Lung (tissue), 12 donors: ENCODE measurements around the gene PLEKHG4B. TPM values are rescaled to one million over a fixed set of nuclear protein-coding genes. Genes with fewer than 3 reads are reported as not detected.

Experiments
- ATAC-seq: fragments of 200-7000 bp; cut with Tn5 transposase; one replicate; pipeline ENCODE4 v1.9.1; 2020; ENCODE audit warnings: moderate number of reproducible peaks; ENCODE audit not compliant: insufficient read depth, low FRiP score
- DNase-seq, 3 donors: peaks; one replicate each; pipeline ENCODE4 v3.0.0-alpha.2; 2013 to 2017
- H3K27ac ChIP-seq, 2 donors: one replicate each; pipeline ENCODE4 v1.5.1; 2013; ENCODE audit warnings: mild to moderate bottlenecking in 2 of 2, moderate library complexity in 2 of 2, control low read depth in 1 of 2, inconsistent platforms in 1 of 2, low read depth in 1 of 2, low read length in 1 of 2
- H3K27me3 ChIP-seq, 3 donors: one replicate each; pipeline ENCODE4 v1.5.1; 2013; ENCODE audit warnings: low read length in 2 of 3; ENCODE audit not compliant: control insufficient read depth in 3 of 3, insufficient read depth in 3 of 3
- H3K36me3 ChIP-seq, 4 donors: one replicate each; pipeline ENCODE4 v1.5.1; 2013; ENCODE audit warnings: low read length in 4 of 4, mild to moderate bottlenecking in 1 of 4, moderate library complexity in 1 of 4; ENCODE audit not compliant: control insufficient read depth in 4 of 4, insufficient read depth in 4 of 4
- H3K4me1 ChIP-seq, 5 donors: one replicate each; pipeline ENCODE4 v1.5.1; 2013; ENCODE audit warnings: low read length in 5 of 5, mild to moderate bottlenecking in 2 of 5, moderate library complexity in 1 of 5; ENCODE audit not compliant: control insufficient read depth in 5 of 5, insufficient read depth in 5 of 5
- H3K4me3 ChIP-seq: one replicate; pipeline ENCODE4 v1.5.1; 2013; ENCODE audit warnings: mild to moderate bottlenecking, control low read depth, moderate library complexity
- H3K9ac ChIP-seq, 2 donors: one replicate each; pipeline ENCODE4 v1.5.1; 2013; ENCODE audit warnings: low read length in 2 of 2, control low read depth in 1 of 2; ENCODE audit not compliant: insufficient read depth in 1 of 2
- H3K9me3 ChIP-seq, 4 donors: one replicate each; pipeline ENCODE4 v1.5.1; 2013; ENCODE audit warnings: low read length in 3 of 4, mild to moderate bottlenecking in 1 of 4, moderate library complexity in 1 of 4; ENCODE audit not compliant: control insufficient read depth in 4 of 4, insufficient read depth in 3 of 4
- WGBS, 2 donors: extraction: QIAGEN DNeasy Blood & Tissue Kit; methylation state at CpG; one replicate each; pipeline ENCODE4 v1.1.7; 2013; 5-methylcytosine and 5-hydroxymethylcytosine counted together
- polyA plus RNA-seq, 2 donors: library from polyadenylated mRNA; stranded (reverse); fragments of 200-250 nt; gene quantifications; one replicate each; pipeline ENCODE4 v1.2.1, GENCODE V29; 2013
- total RNA-seq, 2 donors: library from RNA; depleted of rRNA in 1 of 2; stranded (reverse); fragments of >200 nt in 1 of 2; gene quantifications; one replicate each; pipeline ENCODE4 v1.2.1, GENCODE V29; 2014 to 2021
- TF ChIP-seq, protein P1 (sequence below): IDR thresholded peaks from 2 replicates; pipeline ENCODE4 v1.5.1; 2012; ENCODE audit warnings: mild to moderate bottlenecking; ENCODE audit errors: control extremely low read depth, extremely low read depth
- donor health status: control.
- donor health status: control.
- donor health status: Bipolar disorder and iron deficiency.
- donor health status: healthy.
- donor health status: DM: yes; HTN: yes; CAD: no.

Gene PLEKHG4B
- total and polyA plus RNA-seq, 4 donors, result 0.24 to 4.7 (median 3.0) TPM

DNA sequence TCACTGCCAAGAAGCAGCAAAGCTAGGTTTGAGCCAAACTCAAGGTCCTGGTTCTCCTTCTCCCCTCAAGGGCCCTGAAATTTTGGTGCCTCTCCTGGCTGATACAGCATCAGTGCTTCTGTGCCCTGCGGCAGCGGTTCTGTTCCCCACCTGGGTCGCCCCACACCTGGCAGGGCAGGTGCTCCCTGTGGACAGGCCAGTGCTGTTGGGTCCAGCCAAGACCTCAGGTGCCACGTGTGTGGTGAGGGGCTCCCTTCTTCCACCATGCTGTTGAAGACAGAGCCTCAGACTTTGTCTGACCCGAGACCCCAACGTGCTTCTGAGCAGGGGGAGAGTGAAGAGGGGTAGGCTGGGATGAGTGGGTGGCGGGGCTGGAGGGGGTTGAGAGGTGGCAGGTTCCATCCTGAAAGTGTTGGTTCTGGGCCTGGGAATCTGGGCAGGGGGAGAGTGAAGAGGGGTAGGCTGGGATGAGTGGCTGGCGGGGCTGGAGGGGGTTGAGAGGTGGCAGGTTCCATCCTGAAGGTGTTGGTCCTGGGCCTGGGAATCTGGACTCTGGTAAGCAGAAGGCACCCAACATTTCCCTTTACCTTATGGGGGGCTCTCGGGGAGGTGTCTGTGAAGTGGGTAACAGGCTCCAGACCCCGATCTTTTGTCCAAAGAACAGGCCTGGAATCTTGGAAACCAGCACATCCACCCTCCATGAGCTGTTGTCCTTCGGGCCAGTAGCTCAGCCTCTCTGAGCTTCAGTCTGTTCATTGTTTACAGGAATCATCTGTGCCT lies 2.3 kb downstream of the PLEKHG4B start:
- no peak for ATAC-seq
- 87 to 90% methylated on average over 11 of the region's 11 CpGs for WGBS, 2 donors
- H3K4me3 ChIP-seq, result no peak overlapping the region

DNA sequence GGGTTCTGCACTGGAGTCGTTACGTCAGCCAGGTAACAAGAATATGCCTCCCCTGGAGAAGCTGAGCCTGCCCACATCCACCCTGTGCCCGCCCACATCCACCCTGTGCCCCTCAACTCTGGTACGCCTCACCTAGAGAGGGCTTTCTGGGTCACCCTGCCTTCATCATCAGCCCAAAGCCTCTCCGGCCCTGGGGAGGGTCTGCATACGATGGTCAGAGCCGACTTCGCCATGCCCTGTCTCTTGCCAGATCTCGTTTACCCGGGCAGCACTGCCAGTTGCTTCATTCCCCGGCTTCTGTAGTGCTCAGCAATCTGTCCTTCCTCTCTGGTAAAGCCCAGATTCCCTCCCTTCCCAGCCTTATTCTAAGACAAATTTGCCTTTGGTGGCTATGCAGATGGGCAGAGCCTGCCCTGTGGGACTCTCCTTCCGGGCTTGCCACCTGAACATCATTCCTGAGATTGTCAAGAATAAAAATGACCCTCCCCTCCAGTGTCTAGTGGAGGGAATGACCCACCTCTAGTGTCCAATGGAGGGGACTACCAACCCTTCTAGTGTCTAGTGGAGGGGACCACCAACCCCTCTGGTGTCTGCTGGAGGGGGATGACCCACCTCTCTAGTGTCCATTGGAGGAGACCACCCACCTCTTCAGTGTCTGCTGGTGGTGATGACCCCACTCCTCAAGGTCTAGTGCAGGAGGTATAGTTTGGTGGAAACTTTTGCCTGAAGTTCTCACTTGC lies 3.4 kb downstream of the PLEKHG4B start:
- TF ChIP-seq, protein P1, sequence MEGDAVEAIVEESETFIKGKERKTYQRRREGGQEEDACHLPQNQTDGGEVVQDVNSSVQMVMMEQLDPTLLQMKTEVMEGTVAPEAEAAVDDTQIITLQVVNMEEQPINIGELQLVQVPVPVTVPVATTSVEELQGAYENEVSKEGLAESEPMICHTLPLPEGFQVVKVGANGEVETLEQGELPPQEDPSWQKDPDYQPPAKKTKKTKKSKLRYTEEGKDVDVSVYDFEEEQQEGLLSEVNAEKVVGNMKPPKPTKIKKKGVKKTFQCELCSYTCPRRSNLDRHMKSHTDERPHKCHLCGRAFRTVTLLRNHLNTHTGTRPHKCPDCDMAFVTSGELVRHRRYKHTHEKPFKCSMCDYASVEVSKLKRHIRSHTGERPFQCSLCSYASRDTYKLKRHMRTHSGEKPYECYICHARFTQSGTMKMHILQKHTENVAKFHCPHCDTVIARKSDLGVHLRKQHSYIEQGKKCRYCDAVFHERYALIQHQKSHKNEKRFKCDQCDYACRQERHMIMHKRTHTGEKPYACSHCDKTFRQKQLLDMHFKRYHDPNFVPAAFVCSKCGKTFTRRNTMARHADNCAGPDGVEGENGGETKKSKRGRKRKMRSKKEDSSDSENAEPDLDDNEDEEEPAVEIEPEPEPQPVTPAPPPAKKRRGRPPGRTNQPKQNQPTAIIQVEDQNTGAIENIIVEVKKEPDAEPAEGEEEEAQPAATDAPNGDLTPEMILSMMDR, result no peak
- H3K27me3 ChIP-seq, result no peaks in the 10 kb centered on the region
- no peak overlapping the region for H3K9ac ChIP-seq
- no peaks in the 10 kb centered on the region for H3K36me3 ChIP-seq
- H3K4me3 ChIP-seq, result no peak overlapping the region
- H3K27ac ChIP-seq, result no peak overlapping the region
- H3K4me1 ChIP-seq, result peaks cover 0 to 6% (median 0%) of the 10 kb centered on the region in 5 donors
- ATAC-seq (no peak), DNase-seq (no peak)
- peaks cover 0 to 3% (median 0%) of the 10 kb centered on the region in 4 donors for H3K9me3 ChIP-seq
- 85 to 90% methylated on average over 12 of the region's 12 CpGs for WGBS, 2 donors

More for the DNA sequence above, 2.3 kb downstream of the PLEKHG4B start:
- peaks cover 0 to 3% (median 0%) of the 10 kb centered on the region in 4 donors for H3K9me3 ChIP-seq
- no peak for DNase-seq
- H3K36me3 ChIP-seq, result no peaks in the 10 kb centered on the region
- H3K9ac ChIP-seq, result no peak overlapping the region
- no peaks in the 10 kb centered on the region for H3K27me3 ChIP-seq
- no peak overlapping the region for H3K27ac ChIP-seq
- TF ChIP-seq, protein P1, result no peak
- peaks cover 0 to 6% (median 0%) of the 10 kb centered on the region in 5 donors for H3K4me1 ChIP-seq

DNA sequence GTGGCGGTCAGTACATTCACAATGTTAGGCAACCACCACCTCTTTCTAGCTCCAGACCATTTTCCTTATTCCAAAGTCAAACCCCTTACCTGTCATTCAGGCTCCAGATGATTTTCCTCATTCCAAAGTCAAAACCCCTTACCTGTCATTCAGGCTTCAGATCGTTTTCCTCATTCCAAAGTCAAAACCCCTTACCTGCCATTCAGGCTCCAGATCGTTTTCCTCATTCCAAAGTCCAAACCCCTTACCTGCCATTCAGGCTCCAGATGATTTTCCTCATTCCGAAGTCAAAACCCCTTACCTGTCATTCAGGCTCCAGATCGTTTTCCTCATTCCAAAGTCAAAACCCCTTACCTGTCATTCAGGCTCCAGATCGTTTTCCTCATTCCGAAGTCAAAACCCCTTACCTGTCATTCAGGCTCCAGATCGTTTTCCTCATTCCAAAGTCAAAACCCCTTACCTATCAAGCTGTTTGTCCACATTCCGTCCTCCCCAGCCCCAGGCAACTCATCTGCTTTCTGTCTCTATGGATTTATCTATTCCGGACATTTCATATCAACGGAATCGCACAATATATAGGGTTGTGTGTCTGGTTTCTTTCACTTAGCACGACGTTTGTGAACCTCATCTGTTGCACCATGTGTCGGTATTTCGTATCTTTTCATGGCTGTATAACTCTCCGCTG lies 5.2 kb downstream of the PLEKHG4B start:
- Histone ChIP-seq H3K9me3 (peaks cover 0 to 3% (median 0%) of the 10 kb centered on the region in 4 donors), H3K27me3 (no peaks in the 10 kb centered on the region), H3K4me3 (no peak overlapping the region), H3K9ac (no peak overlapping the region), H3K4me1 (peaks cover 0 to 2% (median 0%) of the 10 kb centered on the region in 5 donors), H3K27ac (no peak overlapping the region), H3K36me3 (no peaks in the 10 kb centered on the region)
- DNase-seq, result no peak
- TF ChIP-seq, protein P1, result no peak
- WGBS, 2 donors, result 77 to 81% methylated on average over 16 to 17 of the region's 17 CpGs
- ATAC-seq, result no peak
